Measurements from ENCODE around the gene NDEL1.

Gene NDEL1

GRCh38 chr17:8413938-8414337, 21.7 kb upstream of the NDEL1 start:
- no peak for DNase-seq (ENCODE audit: low read depth in 2 of 2)

- no peak for DNase-seq (ENCODE audit: low read depth in 2 of 2)
Observed at GRCh38 chr17:8417806-8418205, 17.9 kb upstream of the NDEL1 start.

GRCh38 chr17:8418471-8418870, 17.2 kb upstream of the NDEL1 start:
- DNase-seq (ENCODE audit: low read depth in 2 of 2) = no peak

GRCh38 chr17:8419305-8419704, 16.4 kb upstream of the NDEL1 start:
- no peak for DNase-seq (ENCODE audit: low read depth in 2 of 2)

GRCh38 chr17:8420041-8420934, 15.4 kb upstream of the NDEL1 start:
- DNase-seq (ENCODE audit: low read depth in 2 of 2) = no peak

GRCh38 chr17:8421571-8421970, 14.1 kb upstream of the NDEL1 start:
- DNase-seq (ENCODE audit: low read depth in 2 of 2) = no peak

- DNase-seq (ENCODE audit: low read depth in 2 of 2) = no peak
Observed at GRCh38 chr17:8426094-8426720, 9.5 kb upstream of the NDEL1 start.

- DNase-seq (ENCODE audit: low read depth in 2 of 2) = no peak
Observed at GRCh38 chr17:8426802-8427201, 8.9 kb upstream of the NDEL1 start.

GRCh38 chr17:8430966-8431365, 4.7 kb upstream of the NDEL1 start:
- DNase-seq (ENCODE audit: low read depth in 2 of 2) = no peak

GRCh38 chr17:8436169-8436843, 622 bp downstream of the NDEL1 start:
- DNase-seq (ENCODE audit: low read depth in 2 of 2) = peak; percentile 13 to 60

GRCh38 chr17:8436844-8437171, 1.1 kb downstream of the NDEL1 start:
- DNase-seq (ENCODE audit: low read depth in 2 of 2) = no peak

- no peak for DNase-seq (ENCODE audit: low read depth in 2 of 2)
Observed at GRCh38 chr17:8438441-8438840, 2.8 kb downstream of the NDEL1 start.

GRCh38 chr17:8439681-8440080, 4.0 kb downstream of the NDEL1 start:
- DNase-seq (ENCODE audit: low read depth in 2 of 2) = no peak

- DNase-seq (ENCODE audit: low read depth in 2 of 2) = no peak
Observed at GRCh38 chr17:8441690-8442089, 6.0 kb downstream of the NDEL1 start.

- no peak for DNase-seq (ENCODE audit: low read depth in 2 of 2)
Observed at GRCh38 chr17:8442310-8442709, 6.6 kb downstream of the NDEL1 start.

- no peak for DNase-seq (ENCODE audit: low read depth in 2 of 2)
Observed at GRCh38 chr17:8443756-8444155, 8.1 kb downstream of the NDEL1 start.

- DNase-seq (ENCODE audit: low read depth in 2 of 2) = no peak
Observed at GRCh38 chr17:8444494-8444893, 8.8 kb downstream of the NDEL1 start.

GRCh38 chr17:8445536-8445935, 9.9 kb downstream of the NDEL1 start:
- no peak for DNase-seq (ENCODE audit: low read depth in 2 of 2)

GRCh38 chr17:8447799-8448198, 12.1 kb downstream of the NDEL1 start:
- DNase-seq (ENCODE audit: low read depth in 2 of 2) = no peak

GRCh38 chr17:8448310-8448709, 12.6 kb downstream of the NDEL1 start:
- no peak for DNase-seq (ENCODE audit: low read depth in 2 of 2)

GRCh38 chr17:8451933-8452614, 16.4 kb downstream of the NDEL1 start:
- no peak for DNase-seq (ENCODE audit: low read depth in 2 of 2)

GRCh38 chr17:8453326-8453725, 17.6 kb downstream of the NDEL1 start:
- no peak for DNase-seq (ENCODE audit: low read depth in 2 of 2)
